Endothelial cell of umbilical vein (primary cell): ENCODE results near the gene SLC44A1. TPM values are rescaled to one million over a fixed set of nuclear protein-coding genes. Genes with fewer than 3 reads are reported as not detected.

Experiments
- BruUV-seq: library from RNA; stranded (reverse); fragments of 400-500 nt; replicated peaks from 2 replicates; lab custom pipeline; 2021; lab: Mats Ljungman, UMichigan
- CTCF ChIA-PET: fragments of 300-600, 350-600 bp; sonication (Branson Sonifier 250); formaldehyde crosslinking; loops from one replicate; lab custom pipeline; 2021; ENCODE audit warnings: antibody characterized with exemption, inconsistent platforms; lab: Charles Lee
- POLR2A ChIA-PET: fragments of 300-600, 350-600 bp; sonication (Branson Sonifier 250); formaldehyde crosslinking; loops from one replicate; lab custom pipeline; 2021; ENCODE audit warnings: antibody characterized with exemption, inconsistent platforms; lab: Charles Lee
- DNase-seq: peaks from one replicate; pipeline ENCODE4 v3.0.0-alpha.2; 2011; ENCODE audit warnings: low read depth, low spot score
- FAIRE-seq: peaks from 2 replicates; lab custom pipeline; 2011; peaks lifted over from hg19 to GRCh38; lab: Jason Lieb, UNC
- H2AFZ ChIP-seq: 2 replicates; pipeline ENCODE4 v1.6.0; 2012; ENCODE audit warnings: low read depth, low read length, control low read depth, inconsistent platforms
- H3K27ac ChIP-seq: 2 replicates; pipeline ENCODE4 v1.5.1; 2011; ENCODE audit warnings: low read depth, mild to moderate bottlenecking, control low read depth, low read length, moderate library complexity; ENCODE audit not compliant: insufficient read depth
- H3K27me3 ChIP-seq, 2 experiments: 2 replicates each; pipeline versions ENCODE4 v1.6.0 to v1.6.1; 2011; ENCODE audit warnings: low read length in 2 of 2, mixed read lengths in 1 of 2; ENCODE audit not compliant: control insufficient read depth in 2 of 2, insufficient read depth in 2 of 2
- H3K36me3 ChIP-seq, 2 experiments: 2 replicates in 1 of 2; 3 replicates in 1 of 2; pipeline ENCODE4 v1.5.1; 2011; ENCODE audit warnings: low read length in 2 of 2, mild to moderate bottlenecking in 1 of 2, moderate library complexity in 1 of 2; ENCODE audit not compliant: control insufficient read depth in 2 of 2, insufficient read depth in 2 of 2; ENCODE audit errors: extremely low read depth in 1 of 2
- H3K4me1 ChIP-seq: 3 replicates; pipeline ENCODE4 v1.5.1; 2011; ENCODE audit warnings: mild to moderate bottlenecking, low read length; ENCODE audit not compliant: control insufficient read depth, insufficient read depth; ENCODE audit errors: extremely low read depth
- H3K4me2 ChIP-seq: 2 replicates; pipeline ENCODE4 v1.6.1; 2011; ENCODE audit warnings: low read length, control low read depth, mixed read lengths; ENCODE audit not compliant: insufficient read depth
- H3K4me3 ChIP-seq, 3 experiments: fragments of 200-600 bp in 1 of 3; sonication (generic), shearing (Covaris generic) in 1 of 3; replicated peaks in 1 of 3; 2 replicates each; pipeline ENCODE4 v1.5.1; 2011 to 2016; ENCODE audit warnings: control low read depth in 3 of 3, low read length in 3 of 3, mild to moderate bottlenecking in 2 of 3, inconsistent platforms in 1 of 3, low read depth in 1 of 3, moderate library complexity in 1 of 3; ENCODE audit not compliant: insufficient read depth in 1 of 3
- H3K79me2 ChIP-seq: 2 replicates; pipeline ENCODE4 v1.6.0; 2012; ENCODE audit warnings: low read length, inconsistent platforms; ENCODE audit not compliant: control insufficient read depth, insufficient read depth
- H3K9ac ChIP-seq: replicated peaks from 2 replicates; pipeline ENCODE3; 2011; ENCODE audit warnings: low read length, control low read depth; ENCODE audit not compliant: insufficient read depth; ENCODE audit errors: extremely low read depth
- H3K9me1 ChIP-seq: replicated peaks from 3 replicates; pipeline ENCODE4 v1.6.0; 2011; ENCODE audit warnings: mild to moderate bottlenecking, low read length; ENCODE audit not compliant: control insufficient read depth, insufficient read depth; ENCODE audit errors: extremely low read depth
- H3K9me3 ChIP-seq: replicated peaks from 2 replicates; pipeline ENCODE4 v1.5.1; 2012; ENCODE audit warnings: low read length, inconsistent platforms; ENCODE audit not compliant: control insufficient read depth, insufficient read depth
- H4K20me1 ChIP-seq: replicated peaks from 2 replicates; pipeline ENCODE3; 2011; ENCODE audit warnings: mild to moderate bottlenecking, low read length; ENCODE audit not compliant: control insufficient read depth, insufficient read depth; ENCODE audit errors: extremely low read depth
- CTCF ChIP-seq, 2 donors: IDR thresholded peaks; 1 replicate in 1 of 2; 2 replicates in 1 of 2; pipeline ENCODE4 v1.5.1; 2011; ENCODE audit warnings: low read length in 2 of 2, mild to moderate bottlenecking in 2 of 2, moderate library complexity in 2 of 2, control low read depth in 1 of 2, inconsistent platforms in 1 of 2, low read depth in 1 of 2; ENCODE audit not compliant: insufficient read depth in 1 of 2; ENCODE audit errors: extremely low read depth in 1 of 2
- EZH2 ChIP-seq: IDR thresholded peaks from 2 replicates; pipeline ENCODE4 v1.6.1; 2012; ENCODE audit warnings: borderline replicate concordance, low read depth, mild to moderate bottlenecking, moderate library complexity, low read length, inconsistent platforms; ENCODE audit not compliant: severe bottlenecking
- FOS ChIP-seq: IDR thresholded peaks from 2 replicates; pipeline ENCODE4 v1.6.1; 2011; ENCODE audit warnings: mild to moderate bottlenecking, low read length, moderate library complexity, borderline replicate concordance; ENCODE audit not compliant: insufficient read depth
- GATA2 ChIP-seq: IDR thresholded peaks from 2 replicates; pipeline ENCODE4 v1.7.0; 2011; ENCODE audit warnings: low read depth, mild to moderate bottlenecking, moderate library complexity, mixed read lengths, low read length; ENCODE audit not compliant: insufficient read length, insufficient read depth
- JUN ChIP-seq: IDR thresholded peaks from 2 replicates; pipeline ENCODE4 v1.6.1; 2011; ENCODE audit warnings: borderline replicate concordance, low read depth; ENCODE audit not compliant: insufficient read length, insufficient read depth
- MYC ChIP-seq: IDR thresholded peaks from one replicate; pipeline ENCODE4 v1.6.1; 2011; ENCODE audit warnings: mild to moderate bottlenecking, low read depth, low read length
- POLR2A ChIP-seq: IDR thresholded peaks from 2 replicates; pipeline ENCODE4 v1.6.1; 2012; ENCODE audit warnings: low read depth, mild to moderate bottlenecking, control low read depth, low read length
- POLR2AphosphoS5 ChIP-seq: IDR thresholded peaks from 2 replicates; pipeline ENCODE4 v1.6.1; 2012; ENCODE audit warnings: low read depth, mild to moderate bottlenecking, control low read depth, low read length, moderate library complexity; ENCODE audit not compliant: insufficient read depth
- dilution Hi-C: fragments of 300-500 bp; cut with MboI; formaldehyde crosslinking; loops from one replicate; pipeline ENCODE4 v1.15.0; 2019; ENCODE audit warnings: low sequenced_read_pairs; ENCODE audit not compliant: extremely low pct_ligation_motif_present
- intact Hi-C: fragments of 100-400 bp; cut with micrococcal nuclease; formaldehyde crosslinking; loops from one replicate; pipeline ENCODE4 v1.10.0; 2022
- polyA plus RNA-seq, 4 experiments: library from polyadenylated mRNA; depleted of rRNA in 3 of 4; stranded (reverse) in 3 of 4; unstranded in 1 of 4; fragments of >200 nt; gene quantifications; 2 replicates each; pipeline versions ENCODE4 v1.2.1 to v1.2.3, GENCODE V29; 2011 to 2012; ENCODE audit warnings: missing spikeins in 1 of 4
- total RNA-seq: library from RNA; stranded (reverse); gene quantifications from 2 replicates; pipeline ENCODE4 v1.2.3, GENCODE V29; 2021
- TF ChIP-seq, protein P1 (sequence below): IDR thresholded peaks from 2 replicates; pipeline ENCODE4 v1.6.1; 2011; ENCODE audit not compliant: insufficient read depth, insufficient read length

Gene SLC44A1
- total and polyA plus RNA-seq, 2 donors (not counting 3 experiments of a cell fraction or from before 2014, with no cell fraction given), result 16.1 to 37.7 TPM

GRCh38 chr9:105320568-105320967, 76.1 kb downstream of the SLC44A1 start:
- H2AFZ ChIP-seq, result no peak overlapping the region
- no peak for TF ChIP-seq MYC
- no peak for TF ChIP-seq FOS
- TF ChIP-seq, protein P1, sequence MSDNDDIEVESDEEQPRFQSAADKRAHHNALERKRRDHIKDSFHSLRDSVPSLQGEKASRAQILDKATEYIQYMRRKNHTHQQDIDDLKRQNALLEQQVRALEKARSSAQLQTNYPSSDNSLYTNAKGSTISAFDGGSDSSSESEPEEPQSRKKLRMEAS, result no peak
- TF ChIP-seq POLR2AphosphoS5, result no peak
- TF ChIP-seq GATA2, result no peak
- TF ChIP-seq POLR2A, result no peak
- TF ChIP-seq EZH2, result no peak
- no peak for TF ChIP-seq CTCF (IDR thresholded peaks at IDR 0.05; ENCODE audit: extremely low read depth in 1 of 2, insufficient read depth in 1 of 2, low read depth in 1 of 2, low read length in 2 of 2)
- no peak for TF ChIP-seq JUN
- no peaks in the 10 kb centered on the region for H3K79me2 ChIP-seq
- H3K9me3 ChIP-seq, result no peaks in the 10 kb centered on the region
- H3K4me3 ChIP-seq, result no peak overlapping the region
- DNase-seq (no peak), FAIRE-seq (no peak)
- H3K4me2 ChIP-seq, result no peak overlapping the region
- no peaks in the 10 kb centered on the region for H3K27me3 ChIP-seq
- no peaks in the 10 kb centered on the region for H4K20me1 ChIP-seq
- ChIA-PET POLR2A (no interaction called here), CTCF (no interaction called here)
- H3K36me3 ChIP-seq, result no peaks in the 10 kb centered on the region
- no peaks in the 10 kb centered on the region for H3K4me1 ChIP-seq
- dilution Hi-C loops, result no loop called here
- no peaks in the 10 kb centered on the region for H3K9me1 ChIP-seq
- H3K9ac ChIP-seq, result no peak overlapping the region
- intact Hi-C loops, result no loop called here
- no peak overlapping the region for H3K27ac ChIP-seq
- BruUV-seq, result no TSS peak
